Astrocyte of the spinal cord (primary cell): ENCODE results near the gene TMTC3.

Source experiments
- DNase-seq: peaks from one replicate; pipeline ENCODE4 v3.0.0; 2011; ENCODE audit warnings: low read depth, low spot score
- H3K4me3 ChIP-seq: 2 replicates; pipeline ENCODE4 v1.5.1; 2011; ENCODE audit warnings: low read depth, mild to moderate bottlenecking, low read length, moderate library complexity
- CTCF ChIP-seq: IDR thresholded peaks from 2 replicates; pipeline ENCODE4 v1.5.1; 2012; ENCODE audit warnings: low read depth, mild to moderate bottlenecking, low read length, inconsistent platforms
- in situ Hi-C: cut with HindIII; loops from 2 replicates; pipeline ENCODE4 v1.10.0; 2017; ENCODE audit warnings: low sequenced_read_pairs

The TMTC3 gene

GRCh38 chr12:88242939-88243338 is 100.8 kb downstream of the TMTC3 start:
- in situ Hi-C loops = no loop called here
- no peak for TF ChIP-seq CTCF
- no peak overlapping the region for H3K4me3 ChIP-seq
- DNase-seq = no peak

- no peak for TF ChIP-seq CTCF
- DNase-seq = no peak
- no peak overlapping the region for H3K4me3 ChIP-seq
- in situ Hi-C loops = no loop called here
Measured at GRCh38 chr12:88243982-88244381, 101.9 kb downstream of the TMTC3 start.

- in situ Hi-C loops = no loop called here
- no peak for TF ChIP-seq CTCF
- no peak for DNase-seq
- no peak overlapping the region for H3K4me3 ChIP-seq
Measured at GRCh38 chr12:88245905-88246304, 103.8 kb downstream of the TMTC3 start.

- peak; percentile 87 for DNase-seq
- in situ Hi-C loops = no loop called here
- no peak for TF ChIP-seq CTCF
- H3K4me3 ChIP-seq = no peak overlapping the region
Measured at GRCh38 chr12:88247241-88247643, 105.1 kb downstream of the TMTC3 start.

GRCh38 chr12:88248606-88249005 is 106.5 kb downstream of the TMTC3 start:
- H3K4me3 ChIP-seq = no peak overlapping the region
- in situ Hi-C loops = no loop called here
- no peak for TF ChIP-seq CTCF
- no peak for DNase-seq
